Kidney capillary endothelial cell (primary cell): ENCODE data around the gene GNL1.
A peak's percentile ranks its signal among the peaks of the same experiment; 100 is the strongest.
"Not testable (repeated sequence)": the region's sequence is repeated elsewhere in the genome, so short reads cannot be mapped to it uniquely, and the experiment has no call there.

ENCODE experiments used
- DNase-seq: peaks from one replicate; pipeline ENCODE4 v3.0.0-alpha.2; 2018; ENCODE audit warnings: low spot score

Gene GNL1

GRCh38 chr6:30530014-30530413, 26.3 kb downstream of the GNL1 start:
- no peak for DNase-seq

- not testable (repeated sequence) for DNase-seq
These were observed 26.9 kb downstream of the GNL1 start for GRCh38 chr6:30529349-30529875.

GRCh38 chr6:30526444-30526843, 29.8 kb downstream of the GNL1 start:
- DNase-seq: not testable (repeated sequence)

- not testable (repeated sequence) for DNase-seq
These were observed 34.3 kb downstream of the GNL1 start for GRCh38 chr6:30521952-30522351.

GRCh38 chr6:30521082-30521481, 35.2 kb downstream of the GNL1 start:
- not testable (repeated sequence) for DNase-seq

- no peak for DNase-seq
These were observed 35.8 kb downstream of the GNL1 start for GRCh38 chr6:30520522-30520921.

GRCh38 chr6:30518505-30519145, 37.7 kb downstream of the GNL1 start:
- DNase-seq: not testable (repeated sequence)

GRCh38 chr6:30517767-30518504, 38.4 kb downstream of the GNL1 start:
- not testable (repeated sequence) for DNase-seq

- DNase-seq: not testable (repeated sequence)
These were observed 39.6 kb downstream of the GNL1 start for GRCh38 chr6:30516754-30517076.

- DNase-seq: peak; percentile 100
These were observed 40.1 kb downstream of the GNL1 start for GRCh38 chr6:30515944-30516753.

GRCh38 chr6:30515106-30515505, 41.2 kb downstream of the GNL1 start:
- DNase-seq: no peak

- no peak for DNase-seq
These were observed 42.8 kb downstream of the GNL1 start for GRCh38 chr6:30513451-30513850.

- no peak for DNase-seq
These were observed 45.1 kb downstream of the GNL1 start for GRCh38 chr6:30511169-30511546.

- DNase-seq: no peak
These were observed 45.7 kb downstream of the GNL1 start for GRCh38 chr6:30510419-30511168.

- no peak for DNase-seq
These were observed 47.2 kb downstream of the GNL1 start for GRCh38 chr6:30508890-30509736.

- no peak for DNase-seq
These were observed 48.2 kb downstream of the GNL1 start for GRCh38 chr6:30507849-30508827.

- peak; percentile 83 for DNase-seq
These were observed 55.6 kb downstream of the GNL1 start for GRCh38 chr6:30500421-30501355.

GRCh38 chr6:30498705-30499104, 57.6 kb downstream of the GNL1 start:
- not testable (repeated sequence) for DNase-seq

GRCh38 chr6:30497714-30498113, 58.6 kb downstream of the GNL1 start:
- no peak for DNase-seq
